SK-N-SH (cell line): ENCODE measurements around the gene PHOSPHO1. TPM values are rescaled to one million over a fixed set of nuclear protein-coding genes. Genes with fewer than 3 reads are reported as not detected.

Source experiments
- CTCF ChIA-PET: fragments of 300-600, 350-600 bp; formaldehyde crosslinking; extraction: SDS; loops from one replicate; lab custom pipeline; 2021; lab: Yijun Ruan, JAX
- POLR2A ChIA-PET: fragments of 350-600 bp; sonication (Branson Sonifier 250); formaldehyde crosslinking; extraction: SDS; loops from one replicate; lab custom pipeline; 2020; ENCODE audit warnings: antibody characterized with exemption, inconsistent platforms; lab: Yijun Ruan, JAX
- DNase-seq: peaks from one replicate; pipeline ENCODE4 v3.0.0; 2012
- H2AFZ ChIP-seq: fragments of 200-600 bp; sonication (generic); 2 replicates; pipeline ENCODE4 v1.8.1; 2016; ENCODE audit warnings: antibody characterized with exemption, mild to moderate bottlenecking, low read depth
- H3F3A ChIP-seq: fragments of 200-600 bp; sonication (generic); replicated peaks from 2 replicates; pipeline ENCODE3; 2016; ENCODE audit warnings: antibody characterized with exemption, mild to moderate bottlenecking; ENCODE audit not compliant: insufficient read depth
- H3K27ac ChIP-seq, 2 experiments: fragments of 200-500 bp in 1 of 2; fragments of 200-600 bp in 1 of 2; sonication (Bioruptor generic) in 1 of 2; sonication (generic), shearing (Covaris generic) in 1 of 2; 2 replicates each; pipeline versions ENCODE4 v1.5.1 to v1.6.1; 2014 to 2016; ENCODE audit warnings: low read depth in 2 of 2, inconsistent platforms in 1 of 2, low read length in 1 of 2, mild to moderate bottlenecking in 1 of 2, mixed read lengths in 1 of 2
- H3K27me3 ChIP-seq: fragments of 200-600 bp; sonication (generic), shearing (Covaris generic); 2 replicates; pipeline ENCODE4 v1.6.1; 2016; ENCODE audit warnings: mixed run types; ENCODE audit not compliant: insufficient read depth
- H3K36me3 ChIP-seq, 2 experiments: fragments of 200-500 bp in 1 of 2; fragments of 200-600 bp in 1 of 2; sonication (Bioruptor generic) in 1 of 2; sonication (generic) in 1 of 2; replicated peaks in 1 of 2; 2 replicates each; pipeline versions ENCODE3 to v1.5.1; 2014 to 2016; ENCODE audit warnings: low read length in 1 of 2, mild to moderate bottlenecking in 1 of 2; ENCODE audit not compliant: insufficient read depth in 2 of 2, control insufficient read depth in 1 of 2
- H3K4me1 ChIP-seq, 2 experiments: fragments of 200-500 bp in 1 of 2; fragments of 200-600 bp in 1 of 2; sonication (Bioruptor generic) in 1 of 2; sonication (generic), shearing (Covaris generic) in 1 of 2; 2 replicates each; pipeline versions ENCODE4 v1.5.1 to v1.6.1; 2014 to 2016; ENCODE audit warnings: low read depth in 1 of 2, low read length in 1 of 2, mixed run types in 1 of 2; ENCODE audit not compliant: insufficient read depth in 2 of 2, control insufficient read depth in 1 of 2
- H3K4me2 ChIP-seq: fragments of 200-600 bp; sonication (generic), shearing (Covaris generic); 2 replicates; pipeline ENCODE4 v1.6.1; 2017; ENCODE audit warnings: mixed run types
- H3K4me3 ChIP-seq, 2 experiments: fragments of 200-500 bp in 1 of 2; fragments of 200-600 bp in 1 of 2; sonication (Bioruptor generic) in 1 of 2; sonication (generic), shearing (Covaris generic) in 1 of 2; 2 replicates each; pipeline versions ENCODE4 v1.5.1 to v1.8.1; 2014 to 2016; ENCODE audit warnings: low read depth in 2 of 2, inconsistent platforms in 1 of 2, low read length in 1 of 2, mild to moderate bottlenecking in 1 of 2, mixed read lengths in 1 of 2, moderate library complexity in 1 of 2
- H3K79me2 ChIP-seq: fragments of 200-600 bp; sonication (generic); 2 replicates; pipeline ENCODE4 v1.8.1; 2017; ENCODE audit warnings: mild to moderate bottlenecking; ENCODE audit not compliant: insufficient read depth
- H3K9ac ChIP-seq: fragments of 200-600 bp; sonication (generic); 2 replicates; pipeline ENCODE4 v1.6.1; 2017; ENCODE audit warnings: mixed run types
- H3K9me2 ChIP-seq: fragments of 200-600 bp; sonication (generic); 2 replicates; pipeline ENCODE4 v1.6.1; 2017; ENCODE audit warnings: mixed run types
- H3K9me3 ChIP-seq: fragments of 200-600 bp; sonication (generic); 2 replicates; pipeline ENCODE4 v1.6.1; 2017; ENCODE audit warnings: mixed run types, mild to moderate bottlenecking, moderate library complexity
- H4K20me1 ChIP-seq: fragments of 200-600 bp; sonication (generic); 2 replicates; pipeline ENCODE4 v1.6.1; 2017; ENCODE audit warnings: mild to moderate bottlenecking, mixed run types; ENCODE audit not compliant: insufficient read depth
- CHD2 ChIP-seq: fragments of 150-350 bp; IDR thresholded peaks from 2 replicates; pipeline ENCODE4 v1.6.1; 2018; ENCODE audit warnings: low read length; ENCODE audit not compliant: partially characterized antibody
- EZH2phosphoT487 ChIP-seq: fragments of 200-600 bp; sonication (generic); IDR thresholded peaks from 2 replicates; pipeline ENCODE4 v1.6.1; 2017; ENCODE audit warnings: low read depth, mixed run types, mild to moderate bottlenecking, antibody characterized with exemption, moderate library complexity, borderline replicate concordance
- FOSL2 ChIP-seq: IDR thresholded peaks from 2 replicates; pipeline ENCODE4 v1.4.0; 2012; ENCODE audit warnings: low read depth, mild to moderate bottlenecking, moderate library complexity, borderline replicate concordance
- FOXJ3 ChIP-seq: sonication (generic); formaldehyde crosslinking; IDR thresholded peaks from 2 replicates; pipeline ENCODE4 v1.5.1; 2020; ENCODE audit warnings: mild to moderate bottlenecking, missing genetic modification reagents
- GABPA ChIP-seq: IDR thresholded peaks from 2 replicates; pipeline ENCODE4 v1.4.0; 2012; ENCODE audit warnings: low read depth, mild to moderate bottlenecking
- MEF2A ChIP-seq: IDR thresholded peaks from 2 replicates; pipeline ENCODE4 v1.4.0; 2012; ENCODE audit warnings: low read depth, borderline replicate concordance
- MXI1 ChIP-seq: IDR thresholded peaks from 2 replicates; pipeline ENCODE4 v1.6.1; 2012; ENCODE audit warnings: mild to moderate bottlenecking, low read depth, low read length, improper control_type of control experiment
- NFIC ChIP-seq: IDR thresholded peaks from 2 replicates; pipeline ENCODE4 v1.4.0; 2012; ENCODE audit warnings: borderline replicate concordance
- NRF1 ChIP-seq: IDR thresholded peaks from 2 replicates; pipeline ENCODE4 v1.6.1; 2012; ENCODE audit warnings: low read depth, mild to moderate bottlenecking, low read length
- RAD21 ChIP-seq: IDR thresholded peaks from 2 replicates; pipeline ENCODE4 v1.6.1; 2012; ENCODE audit warnings: mild to moderate bottlenecking, low read length
- RFX5 ChIP-seq: IDR thresholded peaks from 2 replicates; pipeline ENCODE4 v1.6.1; 2012; ENCODE audit warnings: mild to moderate bottlenecking, improper control_type of control experiment, low read length
- RXRA ChIP-seq: IDR thresholded peaks from 2 replicates; pipeline ENCODE4 v1.4.0; 2012; ENCODE audit warnings: low read depth, mild to moderate bottlenecking, borderline replicate concordance
- SIN3A ChIP-seq: IDR thresholded peaks from 2 replicates; pipeline ENCODE4 v1.6.1; 2012; ENCODE audit warnings: low read depth, mild to moderate bottlenecking, low read length, moderate library complexity, borderline replicate concordance
- SMC3 ChIP-seq: IDR thresholded peaks from 2 replicates; pipeline ENCODE4 v1.6.1; 2012; ENCODE audit warnings: low read depth, low read length, improper control_type of control experiment
- TAF1 ChIP-seq: IDR thresholded peaks from 2 replicates; pipeline ENCODE4 v1.6.1; 2012; ENCODE audit warnings: low read depth, mild to moderate bottlenecking, low read length, moderate library complexity, borderline replicate concordance
- TCF12 ChIP-seq: IDR thresholded peaks from 2 replicates; pipeline ENCODE4 v1.4.0; 2012
- YY1 ChIP-seq: IDR thresholded peaks from 2 replicates; pipeline ENCODE4 v1.4.0; 2012; ENCODE audit warnings: low read depth, mild to moderate bottlenecking
- WGBS: methylation state at CpG from one replicate; pipeline ENCODE4 v1.1.6; 2017; ENCODE audit warnings: low lambda C conversion rate; 5-methylcytosine and 5-hydroxymethylcytosine counted together
- polyA plus RNA-seq, 3 experiments: library from polyadenylated mRNA; depleted of rRNA; stranded (reverse); fragments of >200 nt; gene quantifications; 2 replicates each; pipeline ENCODE4 v1.2.3, GENCODE V29; 2012
- TF ChIP-seq, protein P1 (sequence below): IDR thresholded peaks from 2 replicates; pipeline ENCODE4 v1.4.0; 2012; ENCODE audit warnings: low read depth
- TF ChIP-seq, protein P2 (sequence below): fragments of 150-350 bp; IDR thresholded peaks from 2 replicates; pipeline ENCODE4 v1.6.1; 2016; ENCODE audit warnings: mild to moderate bottlenecking, low read depth, low read length
- TF ChIP-seq, protein P3 (sequence below): IDR thresholded peaks from 2 replicates; pipeline ENCODE4; 2012

The PHOSPHO1 gene, protein sequence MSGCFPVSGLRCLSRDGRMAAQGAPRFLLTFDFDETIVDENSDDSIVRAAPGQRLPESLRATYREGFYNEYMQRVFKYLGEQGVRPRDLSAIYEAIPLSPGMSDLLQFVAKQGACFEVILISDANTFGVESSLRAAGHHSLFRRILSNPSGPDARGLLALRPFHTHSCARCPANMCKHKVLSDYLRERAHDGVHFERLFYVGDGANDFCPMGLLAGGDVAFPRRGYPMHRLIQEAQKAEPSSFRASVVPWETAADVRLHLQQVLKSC
- polyA plus RNA-seq (2012; rRNA removed), result 0.13 TPM in 1 of 2 replicates, not detected in the other
- polyA plus RNA-seq (2012; cell fraction: cytosol; rRNA removed), result 0.03 and 0.05 TPM in 2 replicates
- polyA plus RNA-seq (2012; cell fraction: nucleus; rRNA removed), result 0.11 and 0.25 TPM in 2 replicates

DNA sequence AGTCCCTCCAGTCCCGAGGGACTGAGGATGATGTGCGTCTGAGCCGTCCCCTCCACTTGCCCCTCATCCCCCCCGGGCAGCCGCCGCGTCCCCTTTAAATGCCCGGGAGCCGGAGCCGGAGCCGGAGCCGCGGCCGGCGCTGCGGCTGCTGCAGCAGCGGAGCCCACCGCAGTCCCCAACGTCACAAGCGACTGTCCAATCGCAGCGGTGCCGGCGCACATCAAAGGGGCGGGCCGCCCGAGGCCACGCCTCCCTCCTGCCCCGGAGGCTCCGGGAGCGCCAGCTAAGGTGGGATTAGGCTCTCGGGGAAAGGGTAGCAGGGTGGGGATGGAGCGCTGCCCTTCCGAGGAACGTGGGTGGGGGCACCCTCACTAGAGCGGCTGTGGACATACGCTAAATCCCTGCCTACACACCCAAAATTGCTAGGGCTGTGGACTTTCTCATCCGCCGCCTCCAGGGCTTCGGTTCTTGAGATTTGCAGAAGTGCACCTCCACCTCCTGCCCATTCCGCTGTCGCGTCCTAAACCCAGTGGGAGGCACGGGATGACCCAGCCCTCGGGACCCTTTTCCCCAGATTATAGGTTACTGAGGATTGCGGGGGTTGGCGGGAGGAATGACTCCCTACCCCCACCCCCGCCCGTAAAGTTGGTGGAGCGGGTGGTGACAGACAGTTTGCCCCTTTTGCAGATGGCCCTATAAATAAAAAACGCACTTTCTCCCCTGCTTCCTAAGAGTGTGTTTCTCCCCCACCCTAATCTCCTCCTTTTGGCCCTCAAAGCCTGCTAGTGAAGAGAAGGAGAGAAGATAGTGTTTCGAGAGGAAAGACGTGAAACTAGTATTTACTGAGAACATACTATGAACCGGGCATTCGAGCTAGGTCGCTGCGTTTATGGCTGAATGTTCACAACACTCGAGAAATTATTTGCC is at the start of gene PHOSPHO1:
PHOSPHO1 (minus strand) TSS at position 152 of the 927 bp plus-strand sequence. CDS start 4,096 bp downstream, outside the sequence.
- peaks cover 53% of the 10 kb centered on the region for H3K27me3 ChIP-seq
- H3K4me3 ChIP-seq, result peak within 1 kb of the TSS; percentile 61 to 73
- no peak within 1 kb of the TSS for H3K27ac ChIP-seq
- H3K9ac ChIP-seq, result peak within 1 kb of the TSS; percentile 8; the same call in 1 of the 2 replicates
- no peaks in the 10 kb centered on the region for H3K36me3 ChIP-seq
- H3F3A ChIP-seq, result peaks cover 6% of the 10 kb centered on the region
- TF ChIP-seq SIN3A (0 out of 2 replicates have a peak, but pooled peaks have one; percentile 21), RFX5 (peak; percentile 90), TCF12 (no peak), RXRA (no peak), MXI1 (0 out of 2 replicates have a peak, but pooled peaks have one; percentile 5), NRF1 (peak; percentile 45; the same call in 1 of the 2 replicates)
- TF ChIP-seq, protein P1, sequence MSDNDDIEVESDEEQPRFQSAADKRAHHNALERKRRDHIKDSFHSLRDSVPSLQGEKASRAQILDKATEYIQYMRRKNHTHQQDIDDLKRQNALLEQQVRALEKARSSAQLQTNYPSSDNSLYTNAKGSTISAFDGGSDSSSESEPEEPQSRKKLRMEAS, result 0 out of 2 replicates have a peak, but pooled peaks have one; percentile 55
- TF ChIP-seq, all 33 proteins: peak for 5
- ChIA-PET POLR2A (no interaction called here), CTCF (interaction anchor here (1.0 to 8.6 kb wide), 8 partner anchors 9 to 242 kb away, joined by 3 to 105 read pairs (median 4); no protein-coding TSS in a partner anchor)
- Histone ChIP-seq H2AFZ (peak within 1 kb of the TSS; percentile 81), H3K4me1 (peaks cover 0 to 9% of the 10 kb centered on the region in 2 experiments; a peak in 1 of 4 replicates), H3K9me3 (no peaks in the 10 kb centered on the region), H3K4me2 (peak within 1 kb of the TSS; percentile 99), H3K9me2 (no peaks in the 10 kb centered on the region), H3K79me2 (no peaks in the 10 kb centered on the region), H4K20me1 (no peaks in the 10 kb centered on the region)
- 3% methylated on average over 52 of the region's 58 CpGs for WGBS
- peak; percentile 99 for DNase-seq

DNA sequence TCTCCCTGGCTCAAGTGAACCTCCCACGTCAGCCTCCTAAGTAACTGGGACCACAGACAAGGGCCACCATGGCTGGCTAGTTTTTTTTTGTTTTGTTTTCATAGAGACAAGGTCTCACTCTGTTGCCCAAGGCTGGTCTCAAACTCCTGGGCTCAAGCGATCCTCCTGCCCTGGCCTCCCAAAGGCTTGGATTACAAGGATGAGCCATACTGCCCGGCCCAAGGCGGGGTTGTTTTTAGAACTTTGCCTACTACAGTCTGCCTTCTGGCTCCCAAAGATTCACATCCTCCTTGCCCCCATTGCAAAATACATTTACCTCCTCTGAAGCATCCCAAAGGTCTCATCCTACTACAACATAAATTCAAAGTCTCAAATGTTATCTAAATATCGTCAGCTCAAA is 49.5 kb upstream of the PHOSPHO1 start:
- Histone ChIP-seq H3K9ac (no peak overlapping the region), H3K79me2 (no peaks in the 10 kb centered on the region), H3K36me3 (no peaks in the 10 kb centered on the region), H4K20me1 (no peaks in the 10 kb centered on the region), H3K27me3 (no peaks in the 10 kb centered on the region), H3K4me1 (no peaks in the 10 kb centered on the region), H3F3A (no peaks in the 10 kb centered on the region), H3K4me3 (no peak overlapping the region), H3K9me3 (0 out of 2 replicates have a peak, but pooled peaks cover 5% of the 10 kb centered on the region), H3K27ac (no peak overlapping the region), H3K4me2 (no peak overlapping the region), H3K9me2 (no peaks in the 10 kb centered on the region), H2AFZ (no peak overlapping the region)
- POLR2A ChIA-PET, result interaction anchor here (0.6 kb wide), 1 partner anchor 1398 kb away, joined by 3 read pairs; no protein-coding TSS in a partner anchor
- 54% methylated on average over 5 of the region's 5 CpGs for WGBS
- CTCF ChIA-PET, result interaction anchor here (0.6 to 1.1 kb wide), 3 partner anchors 11 to 695 kb away, joined by 3 read pairs; no protein-coding TSS in a partner anchor
- no peak for DNase-seq
- TF ChIP-seq RFX5, result no peak
- TF ChIP-seq NFIC, result no peak
- TF ChIP-seq YY1, result no peak
- TF ChIP-seq SIN3A, result no peak
- TF ChIP-seq, protein P2, sequence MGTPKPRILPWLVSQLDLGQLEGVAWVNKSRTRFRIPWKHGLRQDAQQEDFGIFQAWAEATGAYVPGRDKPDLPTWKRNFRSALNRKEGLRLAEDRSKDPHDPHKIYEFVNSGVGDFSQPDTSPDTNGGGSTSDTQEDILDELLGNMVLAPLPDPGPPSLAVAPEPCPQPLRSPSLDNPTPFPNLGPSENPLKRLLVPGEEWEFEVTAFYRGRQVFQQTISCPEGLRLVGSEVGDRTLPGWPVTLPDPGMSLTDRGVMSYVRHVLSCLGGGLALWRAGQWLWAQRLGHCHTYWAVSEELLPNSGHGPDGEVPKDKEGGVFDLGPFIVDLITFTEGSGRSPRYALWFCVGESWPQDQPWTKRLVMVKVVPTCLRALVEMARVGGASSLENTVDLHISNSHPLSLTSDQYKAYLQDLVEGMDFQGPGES, result no peak
- TF ChIP-seq, protein P3, sequence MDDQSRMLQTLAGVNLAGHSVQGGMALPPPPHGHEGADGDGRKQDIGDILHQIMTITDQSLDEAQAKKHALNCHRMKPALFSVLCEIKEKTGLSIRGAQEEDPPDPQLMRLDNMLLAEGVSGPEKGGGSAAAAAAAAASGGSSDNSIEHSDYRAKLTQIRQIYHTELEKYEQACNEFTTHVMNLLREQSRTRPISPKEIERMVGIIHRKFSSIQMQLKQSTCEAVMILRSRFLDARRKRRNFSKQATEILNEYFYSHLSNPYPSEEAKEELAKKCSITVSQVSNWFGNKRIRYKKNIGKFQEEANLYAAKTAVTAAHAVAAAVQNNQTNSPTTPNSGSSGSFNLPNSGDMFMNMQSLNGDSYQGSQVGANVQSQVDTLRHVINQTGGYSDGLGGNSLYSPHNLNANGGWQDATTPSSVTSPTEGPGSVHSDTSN, result no peak
- no peak for TF ChIP-seq TAF1
- TF ChIP-seq TCF12, result no peak
- no peak for TF ChIP-seq FOXJ3 (CRISPR knock-in tag)
- TF ChIP-seq CHD2, result no peak
- TF ChIP-seq, protein P1, result no peak
- no peak for TF ChIP-seq GABPA
- TF ChIP-seq RAD21, result no peak
- TF ChIP-seq FOSL2, result no peak
- TF ChIP-seq EZH2phosphoT487, result no peak
- TF ChIP-seq MEF2A, result no peak
- no peak for TF ChIP-seq SMC3
